ENCODE results near the gene SGMS1.

Gene SGMS1

DNA sequence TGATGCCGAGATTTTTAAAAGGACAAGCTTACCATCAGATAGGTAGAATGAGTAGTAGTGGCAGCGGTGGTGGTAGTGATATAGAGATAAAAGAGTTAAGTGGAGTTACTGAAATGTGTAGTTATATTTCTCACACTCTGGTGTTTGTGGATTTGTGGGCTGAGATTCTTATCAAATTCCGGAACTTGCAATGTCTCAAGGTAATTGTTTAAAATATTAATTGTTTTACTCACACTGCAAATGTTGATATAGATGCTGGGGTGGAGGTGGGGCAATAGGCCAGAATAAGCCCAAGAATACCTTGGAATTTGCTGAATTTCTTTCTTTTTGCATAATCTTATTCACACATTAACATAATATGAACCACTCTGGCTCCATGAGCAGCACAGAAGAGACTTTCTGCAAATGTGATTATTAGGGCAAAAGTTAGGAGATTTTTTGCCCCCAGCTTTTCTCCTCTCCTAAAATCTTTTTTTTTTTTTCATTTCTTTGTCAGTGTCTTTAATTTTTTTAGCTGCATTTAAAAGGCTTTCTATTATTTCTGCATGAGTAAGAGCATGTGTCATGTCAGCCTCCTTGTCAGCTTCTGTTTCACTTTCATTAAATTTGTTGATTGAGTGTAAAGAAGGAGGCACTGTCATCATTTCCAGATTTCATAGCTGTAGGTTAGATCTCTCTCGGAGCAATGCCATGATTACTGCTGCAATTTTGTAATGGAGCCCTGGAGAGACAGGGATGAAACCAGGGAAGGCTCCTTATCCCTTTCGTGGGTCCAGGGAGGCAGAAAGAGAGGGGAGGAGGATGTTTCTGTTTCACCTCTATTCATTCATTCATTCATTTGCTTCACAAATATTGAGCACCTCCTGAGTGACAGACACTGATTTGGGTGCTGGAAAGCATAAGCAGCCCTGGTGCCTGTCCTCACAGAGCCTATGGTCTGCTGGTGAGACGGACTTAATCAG, 13.1 kb upstream of the SGMS1 start:
- DNase-seq (ENCODE audit: low spot score): no peak

DNA sequence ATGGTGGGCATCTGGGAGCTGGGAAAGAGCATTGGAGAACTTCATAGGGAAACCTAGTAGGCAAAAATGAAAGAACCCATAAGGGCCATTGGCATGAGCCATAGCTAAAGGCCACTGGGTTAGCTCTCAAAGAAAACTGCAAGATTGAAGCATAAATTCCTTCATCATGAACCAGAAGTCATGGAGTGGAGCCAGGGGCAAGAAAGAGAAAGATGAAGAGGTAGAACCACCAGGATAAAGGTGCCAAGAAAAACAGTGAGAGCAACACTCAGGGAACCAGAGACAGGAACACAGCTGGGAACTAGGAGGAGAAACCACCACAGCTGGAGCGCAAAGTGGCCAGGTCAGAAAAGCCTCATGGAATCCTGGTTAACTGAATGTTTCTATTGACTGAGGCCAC, 11.5 kb upstream of the SGMS1 start:
- DNase-seq (ENCODE audit: low spot score): no peak

DNA sequence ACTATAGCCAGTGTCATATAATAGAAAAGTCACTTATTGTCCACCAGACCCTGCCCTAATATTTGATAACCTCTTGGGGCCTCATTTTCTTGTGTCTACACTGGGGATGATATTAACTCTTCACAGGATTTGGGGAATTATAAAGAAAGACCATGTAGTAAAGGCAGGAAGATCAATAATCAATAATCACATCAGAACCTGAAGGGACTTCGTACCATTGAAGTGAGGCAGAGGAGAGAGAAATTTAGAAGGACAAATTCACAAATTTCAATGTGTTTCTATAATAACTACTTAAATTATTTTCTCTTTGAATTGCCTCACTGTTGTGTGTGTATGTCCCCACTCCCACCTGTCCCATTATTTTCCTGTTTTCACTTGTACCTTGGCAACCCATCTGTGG, 10.7 kb upstream of the SGMS1 start:
- no peak for DNase-seq (ENCODE audit: low spot score)

DNA sequence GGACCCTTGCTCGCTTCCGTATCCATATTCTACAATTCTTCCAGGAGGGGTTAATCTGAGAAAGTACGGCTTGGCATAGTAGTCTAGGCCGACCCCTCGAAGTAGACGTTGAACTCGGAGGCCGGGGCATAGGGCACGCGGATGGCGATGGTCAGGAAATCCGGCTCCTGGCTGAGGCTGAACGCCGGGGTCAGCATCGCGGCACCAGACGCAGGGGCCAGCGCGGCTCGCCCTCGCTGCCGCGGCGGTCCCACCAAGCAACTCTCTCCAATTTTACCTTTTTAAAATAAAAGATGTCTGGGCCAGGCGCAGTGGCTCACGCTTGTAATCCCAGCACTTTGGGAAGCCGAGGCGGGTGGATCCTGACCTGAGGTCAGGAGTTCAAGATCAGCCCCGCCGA, 7.3 kb upstream of the SGMS1 start:
- DNase-seq (ENCODE audit: low spot score): no peak

DNA sequence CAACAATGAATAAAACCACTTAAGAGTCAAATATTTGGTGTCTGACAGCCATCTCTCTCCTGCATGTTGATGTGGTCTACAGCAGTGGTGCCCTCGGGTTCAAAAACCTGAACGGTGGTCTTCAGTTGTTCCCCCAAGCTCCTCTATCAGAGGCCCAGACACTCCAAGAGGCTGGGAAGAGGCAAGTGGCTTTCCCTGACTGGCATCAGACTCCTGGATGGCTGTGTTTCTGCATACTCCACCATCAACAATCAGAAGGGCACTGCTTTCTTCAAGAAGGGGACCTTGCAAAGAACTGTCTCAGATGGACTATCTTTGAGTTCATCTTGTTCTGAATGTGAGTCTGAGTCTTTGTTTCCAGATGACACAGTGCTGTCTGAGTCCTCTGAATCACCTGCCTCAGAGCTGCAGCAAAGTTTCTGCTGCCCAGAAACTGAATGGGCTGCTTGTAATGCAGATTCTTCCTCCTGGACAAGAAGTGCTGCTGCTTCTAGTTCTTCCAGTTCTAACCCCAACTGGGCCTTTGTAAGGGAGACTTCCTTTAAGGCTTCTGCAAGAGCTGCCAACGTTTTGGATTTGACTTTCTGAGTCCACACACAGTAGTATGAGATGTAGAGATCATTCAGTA, 5.9 kb upstream of the SGMS1 start:
- no peak for DNase-seq (ENCODE audit: low spot score)

DNA sequence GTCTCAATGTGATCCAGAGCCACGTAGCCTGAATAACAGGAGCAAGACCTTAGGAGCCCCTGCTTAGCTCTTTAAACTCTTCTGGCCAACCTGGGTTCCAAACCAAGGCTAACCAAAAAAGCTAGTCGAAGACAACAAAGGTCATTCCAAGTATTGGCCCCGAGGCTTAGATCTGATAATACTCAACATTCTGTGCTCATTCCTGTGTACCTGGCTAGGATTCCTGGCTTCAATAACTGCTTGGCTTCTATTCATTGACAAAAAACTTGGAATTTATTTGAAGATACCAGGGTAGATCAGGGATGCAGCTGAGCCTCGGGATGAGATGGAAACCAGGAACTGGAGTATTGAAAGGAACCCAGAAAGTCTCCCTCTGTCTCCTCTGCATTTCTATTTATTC, 4.1 kb upstream of the SGMS1 start:
- no peak for DNase-seq (ENCODE audit: low spot score)

DNA sequence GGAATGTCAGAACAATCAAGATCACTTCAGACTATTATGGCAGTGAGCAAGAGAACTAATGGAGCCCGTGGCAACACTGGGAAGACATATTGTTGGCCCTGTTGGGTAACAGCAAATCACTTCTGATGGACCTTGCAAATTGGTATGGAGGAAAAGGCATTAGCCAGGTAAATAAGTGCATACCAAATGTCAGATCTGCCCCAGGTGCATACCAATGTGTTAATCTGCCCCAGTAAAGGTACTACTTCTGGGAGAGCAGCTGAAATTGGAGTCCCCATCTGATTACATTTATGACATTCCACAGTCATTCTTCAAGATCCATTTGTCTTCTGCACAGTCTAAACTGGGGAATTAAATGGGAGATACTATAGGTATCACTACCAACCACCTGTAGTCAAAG, 3.7 kb upstream of the SGMS1 start:
- no peak for DNase-seq (ENCODE audit: low spot score)

DNA sequence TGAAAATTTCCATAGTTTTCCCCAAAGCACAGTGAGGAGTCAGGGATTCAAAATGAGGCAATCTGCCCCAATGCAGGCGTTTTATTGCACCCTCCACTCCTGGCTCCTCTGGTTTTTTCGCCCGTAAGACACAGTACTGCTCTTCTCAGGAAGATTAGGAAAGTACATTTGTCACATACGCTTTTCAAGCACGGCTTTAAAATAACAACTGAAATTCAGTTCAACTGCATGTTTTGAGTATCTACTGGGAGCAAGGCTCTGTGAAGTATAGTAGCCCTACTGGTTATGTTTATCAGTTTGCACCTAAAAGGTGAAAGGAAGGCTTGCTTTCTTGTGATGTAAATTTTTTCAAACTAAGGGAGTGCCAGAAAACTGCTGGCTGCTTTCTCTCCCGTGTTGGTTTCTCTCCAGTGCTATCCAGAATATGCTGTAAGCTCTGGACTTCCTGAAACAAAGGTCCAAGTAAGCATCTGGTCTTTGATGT, 1.9 kb upstream of the SGMS1 start:
- DNase-seq (ENCODE audit: low spot score): no peak

DNA sequence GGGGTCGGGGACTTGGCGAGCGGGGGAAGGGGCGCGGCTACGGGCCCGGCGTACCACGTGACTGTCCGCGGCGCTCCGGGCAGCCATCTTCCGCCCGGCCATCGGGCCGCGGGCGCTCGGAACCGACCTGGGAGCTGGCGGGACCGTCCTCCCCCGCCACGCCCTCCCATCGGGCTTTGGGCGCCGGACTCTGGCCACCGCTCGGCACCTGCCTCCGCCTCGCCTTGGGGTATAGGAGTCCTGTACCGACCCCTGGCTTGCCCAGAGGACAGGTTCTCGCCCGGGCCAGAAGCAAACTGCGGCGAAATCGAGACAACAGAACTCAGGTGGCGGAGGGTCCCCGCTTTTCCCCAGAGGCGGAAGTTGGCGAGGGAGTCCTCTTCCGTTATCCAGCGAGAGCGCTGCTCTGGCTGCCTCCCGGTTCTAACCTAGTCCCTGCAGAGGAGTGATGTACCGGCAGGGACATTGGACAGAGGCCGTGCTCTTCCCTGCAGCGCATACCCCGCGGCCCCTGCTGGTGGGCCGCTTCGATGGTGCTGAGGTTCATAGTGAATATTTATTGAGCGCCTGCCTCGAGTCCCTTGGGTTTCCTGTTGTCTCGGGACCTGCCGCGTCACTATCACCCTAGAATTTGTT, 1.2 kb upstream of the SGMS1 start:
- DNase-seq (ENCODE audit: low spot score): peak; percentile 88

DNA sequence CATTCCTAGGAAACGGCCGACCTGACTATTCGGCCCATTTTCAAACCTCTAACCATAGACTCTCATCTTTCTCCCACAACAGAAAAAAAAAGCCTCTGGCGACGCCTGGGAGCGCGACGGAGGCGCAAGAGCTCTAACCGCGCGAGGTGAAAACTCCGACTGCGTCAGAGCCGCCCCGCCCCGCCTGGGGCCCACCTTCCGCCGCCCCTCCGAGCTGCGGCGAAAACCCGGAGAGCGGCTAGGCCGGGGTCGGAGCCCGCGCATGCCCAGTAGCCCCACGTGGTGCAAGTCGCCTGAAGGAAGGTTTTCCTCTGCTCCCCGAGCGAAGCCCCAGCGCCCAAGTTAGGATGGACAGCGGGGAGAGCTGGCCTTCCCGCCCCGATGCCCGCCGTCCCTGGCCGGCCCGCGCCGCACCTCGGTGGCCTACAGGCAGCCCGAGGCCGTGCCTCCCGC, 683 bp upstream of the SGMS1 start:
- DNase-seq (ENCODE audit: low spot score): peak; percentile 98

DNA sequence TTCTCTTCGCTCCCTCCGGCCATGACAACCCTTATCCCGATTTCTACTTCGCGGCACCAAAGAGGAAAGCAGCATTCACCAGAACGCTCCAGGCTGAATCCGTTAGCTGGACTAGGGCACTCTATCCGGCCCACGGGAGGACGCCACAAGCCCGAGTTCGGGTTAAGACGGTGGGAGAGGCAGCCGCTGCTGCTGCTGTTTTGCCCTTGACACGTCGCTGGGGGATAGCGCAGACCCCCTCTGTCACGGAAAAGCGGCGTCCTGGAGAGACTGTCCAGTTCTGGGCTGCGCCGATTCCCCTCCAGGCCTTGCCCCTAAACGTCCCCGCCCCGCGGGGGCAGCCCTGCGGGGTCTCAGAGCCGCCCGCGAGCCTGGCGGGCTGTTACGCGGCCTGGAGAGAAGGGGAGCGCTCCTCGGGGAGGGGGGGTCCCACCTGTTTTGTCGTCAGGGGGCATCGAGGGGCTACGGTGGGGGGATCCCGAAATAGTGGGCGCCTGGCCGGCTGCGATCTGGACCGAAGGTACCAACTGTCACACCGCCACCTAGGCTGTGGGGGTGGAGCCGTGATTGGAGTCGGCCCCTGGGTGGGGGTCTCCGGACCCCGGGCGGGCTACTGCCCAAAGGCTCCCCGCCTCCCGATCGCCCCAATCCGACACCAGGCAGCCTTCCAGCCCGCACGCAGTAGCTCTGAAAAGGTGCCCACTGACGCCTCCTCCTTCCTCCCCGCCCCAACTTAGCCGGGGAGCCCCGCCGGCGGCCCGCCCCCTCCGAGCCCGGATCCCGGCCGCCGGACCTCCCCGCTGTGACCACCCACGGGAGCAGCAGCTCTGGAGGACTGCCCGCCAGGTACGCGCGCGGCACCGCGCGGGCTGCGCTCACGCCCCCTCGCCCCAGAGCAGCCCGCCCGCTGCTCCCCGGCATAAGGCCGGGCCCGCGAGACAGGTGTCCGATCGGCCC, 772 bp downstream of the SGMS1 start:
- DNase-seq (ENCODE audit: low spot score): peak; percentile 72

DNA sequence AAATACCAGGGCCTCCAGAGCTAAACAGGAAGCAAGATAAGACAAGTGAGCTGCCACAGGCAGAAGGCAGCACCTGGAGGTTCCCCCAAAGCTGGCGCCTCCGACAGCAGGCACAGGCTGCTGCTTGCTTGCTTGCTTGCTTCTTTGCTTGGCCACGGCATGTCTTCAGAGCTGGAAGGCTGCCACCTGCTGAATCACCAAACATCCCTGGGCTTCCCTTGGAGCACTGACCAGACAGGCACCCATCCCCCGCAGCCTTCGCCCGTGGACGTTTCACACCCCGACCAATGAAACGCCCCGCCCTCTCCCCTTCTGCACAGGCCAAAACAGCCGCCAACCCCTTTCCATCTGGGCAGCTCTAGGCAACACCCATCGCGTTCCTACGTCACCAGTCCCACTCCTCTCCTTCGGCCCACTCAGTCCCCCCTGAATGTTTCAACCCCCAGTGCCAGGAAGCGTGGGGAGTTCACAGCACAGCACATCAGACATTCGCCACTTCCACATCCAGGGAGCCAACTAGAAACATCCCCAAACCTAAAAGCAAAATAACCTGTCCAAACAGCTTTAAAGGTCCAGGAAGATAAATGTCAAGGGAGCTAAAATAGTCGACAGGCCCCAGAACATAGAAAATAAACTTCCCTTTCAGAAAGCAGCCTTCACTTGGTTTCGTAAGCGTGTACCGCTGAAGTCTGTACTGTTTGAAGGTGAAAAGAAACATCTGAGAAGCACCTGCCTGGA, 1.6 kb downstream of the SGMS1 start:
- DNase-seq (ENCODE audit: low spot score): peak; percentile 72

DNA sequence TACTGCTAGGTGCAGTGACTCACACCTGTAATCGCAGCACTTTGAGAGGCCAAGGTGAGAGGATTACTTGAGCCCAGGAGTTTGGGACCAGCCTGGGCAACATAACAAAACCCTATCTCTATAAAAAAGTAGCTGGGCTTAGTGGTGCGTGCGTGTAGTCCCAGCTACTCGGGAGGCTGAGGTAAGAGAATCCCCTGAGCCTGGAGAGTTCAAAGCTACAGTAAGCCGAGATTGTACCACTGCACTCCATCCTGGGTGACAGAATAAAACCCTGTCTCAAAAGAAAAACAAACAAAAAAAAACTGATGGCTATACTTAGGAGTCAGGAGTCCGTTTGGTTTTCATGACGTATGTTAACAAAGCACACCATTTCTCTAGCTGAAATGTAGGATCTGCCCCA, 2.9 kb downstream of the SGMS1 start:
- DNase-seq (ENCODE audit: low spot score): no peak

DNA sequence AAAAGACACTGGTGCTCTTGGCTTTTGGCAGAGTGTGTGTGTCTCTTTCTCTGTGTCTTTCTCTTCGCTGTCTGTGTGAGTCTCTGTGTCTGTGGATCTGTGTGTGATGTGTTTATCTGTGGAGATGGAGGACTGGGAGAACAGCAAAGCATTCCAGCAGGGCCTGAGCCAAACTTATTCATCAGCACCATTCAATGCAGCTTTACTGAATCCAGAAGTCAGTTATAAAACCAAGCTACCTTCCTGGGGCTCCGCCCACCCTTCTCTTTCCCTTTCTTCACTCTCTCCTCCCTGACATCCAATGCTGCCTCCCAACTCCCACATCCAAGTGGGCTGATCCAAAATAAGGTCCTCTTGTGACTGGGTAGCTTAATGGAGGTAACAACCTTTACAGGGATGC, 3.9 kb downstream of the SGMS1 start:
- DNase-seq (ENCODE audit: low spot score): no peak

DNA sequence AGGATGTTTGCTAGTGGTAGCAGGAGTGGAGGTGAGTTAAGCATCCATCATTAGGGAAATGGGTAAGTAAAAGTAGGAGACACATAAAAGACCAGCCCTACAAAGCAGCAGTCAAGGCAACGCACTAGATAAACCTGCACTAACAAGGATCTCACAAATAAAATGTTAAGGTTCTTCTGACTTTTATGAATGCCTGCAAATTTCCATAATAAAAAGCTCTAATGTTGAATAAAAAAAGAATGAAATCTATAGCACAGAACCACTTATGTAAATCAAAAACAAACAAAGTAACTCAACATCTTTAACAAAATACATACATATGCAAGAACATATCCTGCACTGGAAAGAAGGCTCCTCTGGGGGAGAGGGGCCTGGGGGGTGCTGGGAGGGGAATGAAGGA, 4.6 kb downstream of the SGMS1 start:
- no peak for DNase-seq (ENCODE audit: low spot score)

DNA sequence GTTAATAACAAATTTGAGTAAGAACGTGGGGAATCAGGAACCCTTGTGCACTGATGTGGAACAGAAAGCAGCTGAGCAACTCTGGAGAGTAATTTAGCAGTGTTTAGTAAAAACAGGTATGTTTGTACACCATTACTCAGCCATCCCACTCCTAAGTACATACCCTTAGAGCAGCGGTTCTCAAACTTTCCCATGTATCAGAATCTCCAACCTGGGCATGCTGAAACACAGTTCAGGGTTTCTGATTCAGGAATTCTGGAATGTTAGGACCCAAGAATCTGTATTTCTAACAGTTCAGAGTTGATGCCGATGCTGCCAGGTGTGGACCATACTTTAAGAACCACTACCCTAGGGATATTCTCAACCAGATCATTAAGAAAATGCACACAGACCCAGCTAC, 5.1 kb downstream of the SGMS1 start:
- DNase-seq (ENCODE audit: low spot score): no peak

DNA sequence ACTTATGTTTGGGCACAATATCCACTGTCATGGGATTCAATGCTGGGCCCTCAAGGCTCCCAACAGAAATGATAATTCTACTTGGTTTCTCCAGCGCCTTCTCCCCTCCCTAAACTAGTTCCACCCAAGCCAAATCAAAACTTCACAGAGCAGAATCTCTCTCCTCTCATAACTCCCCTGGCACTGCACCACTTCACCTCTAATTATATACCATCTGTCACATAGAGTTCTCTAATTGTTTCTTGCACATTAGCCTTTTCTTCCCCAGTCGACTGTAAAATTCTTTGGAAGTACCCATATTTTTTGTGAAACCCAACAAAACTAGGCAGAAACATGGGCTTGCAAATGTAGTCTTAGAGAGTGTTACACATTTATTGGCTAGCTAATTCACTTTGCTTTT, 8.1 kb downstream of the SGMS1 start:
- no peak for DNase-seq (ENCODE audit: low spot score)

DNA sequence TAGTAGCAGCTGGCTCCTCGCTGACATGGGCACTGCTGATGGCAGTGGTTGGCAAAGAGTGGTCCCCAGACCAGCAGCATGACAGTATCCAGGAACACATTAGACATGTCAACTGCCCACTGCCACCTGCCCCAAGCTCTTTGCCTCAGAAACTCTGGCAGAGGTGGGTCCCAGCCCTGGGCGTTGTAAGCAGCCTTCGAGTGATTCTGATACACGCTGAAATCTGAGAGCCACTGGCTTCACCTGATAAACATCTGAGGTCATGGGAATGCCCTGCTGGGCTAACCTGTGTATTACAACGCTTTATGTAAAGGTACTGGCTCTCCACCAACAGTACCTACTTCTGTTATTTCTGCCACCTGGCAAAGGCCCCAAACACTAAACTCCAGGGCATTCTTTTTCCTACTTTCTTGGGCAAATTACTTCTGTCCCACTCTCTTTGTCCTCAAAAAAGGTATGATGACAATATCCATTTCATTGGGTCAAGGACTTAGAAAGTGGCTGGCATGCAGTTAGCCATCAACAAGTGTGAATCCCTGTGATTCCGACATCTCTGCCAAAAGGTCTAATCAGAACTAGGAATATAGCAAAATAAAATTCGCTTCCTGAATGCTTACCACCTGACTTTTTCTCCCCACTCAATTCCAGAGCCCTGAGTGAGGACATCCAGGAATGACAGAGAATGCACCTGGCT, 9.2 kb downstream of the SGMS1 start:
- DNase-seq (ENCODE audit: low spot score): no peak

DNA sequence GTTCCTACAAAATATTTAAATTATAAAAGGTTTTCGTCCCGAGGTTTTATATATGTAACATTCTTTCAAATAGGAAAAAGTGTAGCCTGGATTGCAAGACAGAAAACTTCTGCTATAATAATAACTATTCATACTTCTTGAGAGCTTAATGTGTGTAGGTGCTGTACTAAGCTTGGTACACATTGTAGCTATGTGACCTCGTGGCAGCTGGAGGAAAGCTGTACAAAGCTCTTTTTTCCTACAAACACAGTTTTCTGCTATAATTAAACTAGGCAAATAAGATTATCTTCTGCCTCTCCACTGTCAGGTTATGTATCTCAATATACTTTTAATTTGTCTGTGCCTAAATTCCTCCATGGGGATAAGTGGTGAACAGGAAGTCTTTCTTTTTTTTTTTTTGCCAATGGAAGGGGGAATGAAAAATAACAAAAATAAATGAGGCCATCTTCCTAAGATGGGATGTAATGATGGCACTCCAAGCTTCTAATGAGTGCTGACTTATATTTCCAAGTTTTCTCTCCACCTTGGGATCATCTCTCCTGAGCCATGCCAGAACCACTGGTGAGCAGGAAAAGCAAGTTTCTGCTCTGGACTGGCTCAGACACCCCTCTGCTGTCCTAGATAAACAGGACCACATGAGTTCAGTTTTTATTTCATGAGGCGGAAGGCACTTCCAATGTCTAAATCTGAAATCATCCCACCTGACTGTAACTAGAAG, 9.9 kb downstream of the SGMS1 start:
- no peak for DNase-seq (ENCODE audit: low spot score)

DNA sequence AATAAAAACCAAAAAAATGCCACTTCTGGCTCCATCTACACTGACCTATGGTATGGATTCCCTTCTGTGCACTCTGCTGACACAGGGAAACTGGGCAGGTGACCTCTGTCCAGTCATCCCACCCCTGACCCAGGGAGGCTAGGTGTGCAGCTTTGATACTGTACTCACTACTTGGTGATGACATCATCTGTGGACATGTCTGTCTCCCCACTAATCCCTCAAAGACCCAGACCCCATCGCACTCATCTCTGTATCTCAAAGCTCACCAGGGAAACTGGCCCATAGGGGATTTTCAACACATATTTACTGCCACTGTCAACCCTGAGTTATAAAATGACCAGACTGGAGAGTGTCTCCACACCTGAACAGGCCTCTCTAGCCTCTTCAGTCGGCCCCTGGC, 10.6 kb downstream of the SGMS1 start:
- no peak for DNase-seq (ENCODE audit: low spot score)

Data from ecto neural progenitor cell (in vitro differentiated cells).